H1 (cell line): ENCODE results near the gene POU2F2. TPM values are rescaled to one million over a fixed set of nuclear protein-coding genes. Genes with fewer than 3 reads are reported as not detected.
A peak's percentile ranks its signal among the peaks of the same experiment; 100 is the strongest.

Experiments
- CTCF ChIA-PET: fragments of 300-600 bp; sonication (Branson Sonifier 250); formaldehyde crosslinking; loops from one replicate; lab custom pipeline; 2021; ENCODE audit not compliant: partially characterized antibody; lab: Charles Lee
- POLR2A ChIA-PET: fragments of 300-600 bp; sonication (Branson Sonifier 250); formaldehyde crosslinking; loops from one replicate; lab custom pipeline; 2021; ENCODE audit warnings: inconsistent platforms; ENCODE audit not compliant: partially characterized antibody; lab: Charles Lee
- DNase-seq, 2 experiments: peaks; one replicate each; pipeline versions ENCODE4 v3.0.0 to v3.0.0-alpha.2; 2010 to 2022; ENCODE audit warnings: low spot score in 2 of 2, low read depth in 1 of 2, mixed read lengths in 1 of 2
- FAIRE-seq: peaks from 2 replicates; lab custom pipeline; 2011; peaks lifted over from hg19 to GRCh38; lab: Jason Lieb, UNC
- H2AFZ ChIP-seq: 2 replicates; pipeline ENCODE4 v1.8.1; 2012; ENCODE audit warnings: low read length, inconsistent platforms
- H2AK5ac ChIP-seq: 2 replicates; pipeline ENCODE4 v1.6.1; 2013; ENCODE audit warnings: low read depth, low read length
- H2BK120ac ChIP-seq: replicated peaks from 2 replicates; pipeline ENCODE3; 2013; ENCODE audit warnings: low read depth, low read length, inconsistent platforms
- H2BK12ac ChIP-seq: 2 replicates; pipeline ENCODE4 v1.6.1; 2013; ENCODE audit warnings: low read depth, low read length
- H2BK15ac ChIP-seq: 2 replicates; pipeline ENCODE4 v1.6.1; 2013; ENCODE audit warnings: low read length
- H2BK20ac ChIP-seq: 2 replicates; pipeline ENCODE4 v1.6.1; 2013; ENCODE audit warnings: low read length
- H2BK5ac ChIP-seq: 2 replicates; pipeline ENCODE4 v1.6.1; 2013; ENCODE audit warnings: low read depth, low read length
- H3K14ac ChIP-seq: 2 replicates; pipeline ENCODE4 v1.6.1; 2013; ENCODE audit warnings: inconsistent platforms; ENCODE audit not compliant: insufficient read length
- H3K18ac ChIP-seq: 2 replicates; pipeline ENCODE4 v1.6.1; 2013; ENCODE audit warnings: low read length; ENCODE audit errors: extremely low read depth
- H3K23ac ChIP-seq: 2 replicates; pipeline ENCODE4 v1.6.1; 2013; ENCODE audit warnings: inconsistent platforms; ENCODE audit not compliant: insufficient read length
- H3K23me2 ChIP-seq: 2 replicates; pipeline ENCODE4 v1.6.1; 2013; ENCODE audit warnings: low read depth, low read length
- H3K27ac ChIP-seq: 2 replicates; pipeline ENCODE4 v1.6.1; 2011; ENCODE audit warnings: low read depth, low read length, inconsistent platforms
- H3K27me3 ChIP-seq, 4 experiments: replicated peaks in 1 of 4; 1 replicate in 1 of 4; 2 replicates in 3 of 4; pipeline versions ENCODE4 v1.6.1 to v1.8.1; 2011 to 2013; ENCODE audit warnings: low read length in 3 of 4, mild to moderate bottlenecking in 3 of 4, inconsistent platforms in 2 of 4, mixed read lengths in 2 of 4, moderate library complexity in 1 of 4; ENCODE audit not compliant: control insufficient read depth in 3 of 4, insufficient read depth in 3 of 4; ENCODE audit errors: extremely low read depth in 1 of 4
- H3K36me3 ChIP-seq, 4 experiments: 2 replicates each; pipeline versions ENCODE4 v1.6.1 to v1.8.1; 2011 to 2013; ENCODE audit warnings: mild to moderate bottlenecking in 4 of 4, low read length in 3 of 4, moderate library complexity in 2 of 4, control low read depth in 1 of 4, inconsistent platforms in 1 of 4; ENCODE audit not compliant: insufficient read depth in 4 of 4, control insufficient read depth in 2 of 4
- H3K4ac ChIP-seq: replicated peaks from 2 replicates; pipeline ENCODE3; 2013; ENCODE audit warnings: low read length, low read depth, mixed read lengths, inconsistent platforms; ENCODE audit not compliant: insufficient read length
- H3K4me1 ChIP-seq, 4 experiments: replicated peaks in 1 of 4; 1 replicate in 1 of 4; 2 replicates in 3 of 4; pipeline versions ENCODE4 v1.6.1 to v1.8.1; 2011 to 2013; ENCODE audit warnings: low read length in 3 of 4, inconsistent platforms in 2 of 4, mixed read lengths in 1 of 4; ENCODE audit not compliant: insufficient read depth in 4 of 4, control insufficient read depth in 3 of 4
- H3K4me2 ChIP-seq, 2 experiments: 2 replicates each; pipeline versions ENCODE4 v1.6.1 to v1.8.1; 2011 to 2013; ENCODE audit warnings: low read depth in 2 of 2, low read length in 2 of 2, control low read depth in 1 of 2, inconsistent platforms in 1 of 2, mild to moderate bottlenecking in 1 of 2; ENCODE audit not compliant: insufficient read depth in 1 of 2
- H3K4me3 ChIP-seq, 4 experiments: fragments of 200-600, 300-600 bp in 1 of 4; sonication (generic), shearing (Covaris generic), sonication (Bioruptor Twin) in 1 of 4; 2 replicates each; pipeline versions ENCODE4 v1.5.1 to v1.8.1; 2011 to 2016; ENCODE audit warnings: low read length in 4 of 4, low read depth in 3 of 4, control low read depth in 2 of 4, inconsistent platforms in 2 of 4, mild to moderate bottlenecking in 2 of 4, mixed read lengths in 1 of 4, moderate library complexity in 1 of 4; ENCODE audit not compliant: insufficient read depth in 2 of 4; ENCODE audit errors: extremely low read depth in 1 of 4
- H3K56ac ChIP-seq: replicated peaks from 2 replicates; pipeline ENCODE3; 2013; ENCODE audit warnings: low read depth, mild to moderate bottlenecking, mixed read lengths, low read length, inconsistent platforms; ENCODE audit not compliant: insufficient read length
- H3K79me1 ChIP-seq: 2 replicates; pipeline ENCODE4 v1.6.1; 2013; ENCODE audit warnings: low read depth, low read length, control low read depth
- H3K79me2 ChIP-seq, 2 experiments: 2 replicates each; pipeline versions ENCODE4 v1.6.1 to v1.8.1; 2012 to 2013; ENCODE audit warnings: low read length in 2 of 2, mild to moderate bottlenecking in 2 of 2, inconsistent platforms in 1 of 2; ENCODE audit not compliant: insufficient read depth in 2 of 2, control insufficient read depth in 1 of 2
- H3K9ac ChIP-seq, 4 experiments: replicated peaks in 1 of 4; 1 replicate in 1 of 4; 2 replicates in 3 of 4; pipeline versions ENCODE4 v1.6.1 to v1.8.1; 2011 to 2013; ENCODE audit warnings: low read depth in 3 of 4, low read length in 3 of 4, control low read depth in 2 of 4, mild to moderate bottlenecking in 2 of 4, moderate library complexity in 2 of 4, inconsistent platforms in 1 of 4; ENCODE audit errors: extremely low read depth in 1 of 4
- H3K9me3 ChIP-seq, 2 experiments: 2 replicates each; pipeline versions ENCODE4 v1.6.1 to v1.8.1; 2012 to 2013; ENCODE audit warnings: mild to moderate bottlenecking in 2 of 2, moderate library complexity in 2 of 2, control low read depth in 1 of 2, inconsistent platforms in 1 of 2, low read depth in 1 of 2, low read length in 1 of 2, mixed read lengths in 1 of 2; ENCODE audit not compliant: insufficient read depth in 2 of 2
- H4K20me1 ChIP-seq, 2 experiments: replicated peaks in 1 of 2; 2 replicates each; pipeline versions ENCODE3 to v1.8.1; 2011 to 2013; ENCODE audit warnings: inconsistent platforms in 2 of 2, low read length in 2 of 2, mild to moderate bottlenecking in 1 of 2; ENCODE audit not compliant: insufficient read depth in 2 of 2, control insufficient read depth in 1 of 2
- H4K5ac ChIP-seq: 2 replicates; pipeline ENCODE4 v1.6.1; 2013; ENCODE audit warnings: low read length, low read depth, mixed read lengths, inconsistent platforms; ENCODE audit not compliant: insufficient read length
- H4K8ac ChIP-seq: 2 replicates; pipeline ENCODE4 v1.8.0; 2013; ENCODE audit warnings: mild to moderate bottlenecking, moderate library complexity, low read length, inconsistent platforms; ENCODE audit not compliant: insufficient read depth; ENCODE audit errors: extremely low read depth
- H4K91ac ChIP-seq: replicated peaks from 2 replicates; pipeline ENCODE3; 2013; ENCODE audit warnings: low read length, mixed read lengths, inconsistent platforms; ENCODE audit not compliant: insufficient read length
- BACH1 ChIP-seq: IDR thresholded peaks from 2 replicates; pipeline ENCODE4 v1.6.1; 2012; ENCODE audit warnings: low read length, improper control_type of control experiment
- JUN ChIP-seq: IDR thresholded peaks from 2 replicates; pipeline ENCODE4 v1.6.1; 2011; ENCODE audit warnings: low read depth, mild to moderate bottlenecking, improper control_type of control experiment, low read length
- KDM5A ChIP-seq: fragments of 200-600 bp; IDR thresholded peaks from 2 replicates; pipeline ENCODE4 v1.7.1; 2012; ENCODE audit warnings: mild to moderate bottlenecking, low read length, inconsistent platforms, mixed read lengths
- MAFK ChIP-seq: IDR thresholded peaks from 2 replicates; pipeline ENCODE4 v1.6.1; 2012; ENCODE audit warnings: low read depth, mild to moderate bottlenecking, improper control_type of control experiment, low read length
- POLR2A ChIP-seq, 2 experiments: IDR thresholded peaks; 1 replicate in 1 of 2; 2 replicates in 1 of 2; pipeline ENCODE4 v1.6.1; 2011; ENCODE audit warnings: low read depth in 2 of 2, low read length in 2 of 2, mild to moderate bottlenecking in 2 of 2; ENCODE audit errors: control extremely low read depth in 1 of 2
- SUZ12 ChIP-seq: fragments of 200-600 bp; sonication (generic); IDR thresholded peaks from 2 replicates; pipeline ENCODE4 v1.6.1; 2012; ENCODE audit warnings: mild to moderate bottlenecking, inconsistent platforms, low read length, moderate library complexity, mixed read lengths
- TAF7 ChIP-seq: optimal IDR thresholded peaks from 2 replicates; pipeline ENCODE3; 2011; ENCODE audit warnings: low read depth, mild to moderate bottlenecking, inconsistent platforms, low read length, moderate library complexity, borderline replicate concordance
- TBP ChIP-seq: IDR thresholded peaks from 2 replicates; pipeline ENCODE4 v1.6.1; 2011; ENCODE audit warnings: low read depth, low read length, improper control_type of control experiment
- ZNF274 ChIP-seq: IDR thresholded peaks from 2 replicates; pipeline ENCODE4 v1.7.0; 2012; ENCODE audit warnings: low read length, borderline replicate concordance; ENCODE audit errors: extremely low read depth
- WGBS, 2 experiments: shearing (Covaris generic) in 1 of 2; methylation state at CpG; one replicate each; pipeline versions ENCODE4 v1.1.6 to v1.1.7; 2013 to 2015; ENCODE audit warnings: low lambda C conversion rate in 2 of 2, mixed read lengths in 2 of 2, inconsistent platforms in 1 of 2, low coverage in 1 of 2, missing lambda C conversion rate in 1 of 2; ENCODE audit not compliant: insufficient replicate concordance in 2 of 2, insufficient coverage in 1 of 2, insufficient read length in 1 of 2; ENCODE audit errors: extremely low coverage in 1 of 2, missing lambda C conversion rate in 1 of 2; 5-methylcytosine and 5-hydroxymethylcytosine counted together
- polyA plus RNA-seq, 7 experiments: library from polyadenylated mRNA; depleted of rRNA in 3 of 7; stranded (reverse) in 5 of 7; unstranded in 2 of 7; fragments of >200 nt in 5 of 7; fragments of 200-250 nt in 2 of 7; gene quantifications; 1 replicate in 5 of 7; 2 replicates in 1 of 7; 4 replicates in 1 of 7; pipeline versions ENCODE4 v1.2.1 to v1.2.3, GENCODE V29; 2011 to 2013; ENCODE audit warnings: missing spikeins in 2 of 7, mixed read lengths in 2 of 7
- total RNA-seq: library from RNA; stranded (reverse); fragmentation: NEBNext Ultra II Directional; extraction: Animal tissue kit (Norgen Biotek cat#: 25700); gene quantifications from 2 replicates; pipeline ENCODE4 v1.2.1, GENCODE V29; 2021
- TF ChIP-seq, protein P1 (sequence below): IDR thresholded peaks from 2 replicates; pipeline ENCODE4 v1.6.1; 2012; ENCODE audit warnings: low read length, inconsistent platforms

The POU2F2 gene
- total and polyA plus RNA-seq, 2 of the 8 experiments (the other 6 are each of a cell fraction or from before 2014, with no cell fraction given): 5.0 to 6.1 TPM

DNA sequence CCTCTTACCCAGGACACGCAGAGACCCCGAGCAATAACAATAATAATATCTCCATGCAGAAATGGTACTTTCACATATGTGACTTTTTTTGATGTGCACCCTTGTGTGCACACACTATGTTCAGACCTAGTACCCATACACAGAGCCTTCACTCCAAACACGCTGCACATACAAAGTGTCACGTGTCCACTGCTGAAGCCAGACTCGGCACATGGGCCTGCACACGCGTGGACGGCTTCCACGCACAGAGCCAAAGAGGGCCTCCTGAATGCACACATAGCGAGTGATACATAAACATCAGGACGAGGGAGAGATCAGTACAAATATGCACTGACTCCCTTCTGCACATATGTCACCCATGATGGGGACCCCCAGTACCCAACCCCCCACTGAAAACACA, 41.9 kb upstream of the POU2F2 start:
- no peak overlapping the region for H4K8ac ChIP-seq
- no peak overlapping the region for H3K4me3 ChIP-seq
- TF ChIP-seq BACH1 (no peak), SUZ12 (no peak), TBP (no peak), KDM5A (no peak), ZNF274 (no peak), TAF7 (no peak), MAFK (no peak), POLR2A (IDR thresholded peaks at IDR 0.05; ENCODE audit: control extremely low read depth in 1 of 2, low read depth in 2 of 2, low read length in 2 of 2) (no peak), JUN (no peak)
- TF ChIP-seq, protein P1, sequence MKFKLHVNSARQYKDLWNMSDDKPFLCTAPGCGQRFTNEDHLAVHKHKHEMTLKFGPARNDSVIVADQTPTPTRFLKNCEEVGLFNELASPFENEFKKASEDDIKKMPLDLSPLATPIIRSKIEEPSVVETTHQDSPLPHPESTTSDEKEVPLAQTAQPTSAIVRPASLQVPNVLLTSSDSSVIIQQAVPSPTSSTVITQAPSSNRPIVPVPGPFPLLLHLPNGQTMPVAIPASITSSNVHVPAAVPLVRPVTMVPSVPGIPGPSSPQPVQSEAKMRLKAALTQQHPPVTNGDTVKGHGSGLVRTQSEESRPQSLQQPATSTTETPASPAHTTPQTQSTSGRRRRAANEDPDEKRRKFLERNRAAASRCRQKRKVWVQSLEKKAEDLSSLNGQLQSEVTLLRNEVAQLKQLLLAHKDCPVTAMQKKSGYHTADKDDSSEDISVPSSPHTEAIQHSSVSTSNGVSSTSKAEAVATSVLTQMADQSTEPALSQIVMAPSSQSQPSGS: no peak
- H3K4me2 ChIP-seq: no peak overlapping the region
- peaks cover 9% of the 10 kb centered on the region; the same call in 1 of the 2 replicates for H3K23me2 ChIP-seq
- H3K27me3 ChIP-seq: peaks cover 34 to 54% (median 44%) of the 10 kb centered on the region in 4 experiments
- H3K18ac ChIP-seq: no peak overlapping the region
- no peak overlapping the region for H2BK15ac ChIP-seq
- no peaks in the 10 kb centered on the region for H3K79me2 ChIP-seq
- no peak overlapping the region for H3K27ac ChIP-seq
- CTCF ChIA-PET: interaction anchor here (0.6 to 3.8 kb wide), 4 partner anchors 9 to 1255 kb away, joined by 3 to 23 read pairs (median 10); no protein-coding TSS in a partner anchor
- no peak overlapping the region for H3K9ac ChIP-seq
- H4K91ac ChIP-seq: no peak overlapping the region
- 89% methylated on average over 11 of the region's 11 CpGs; no CpG with 5 or more reads in 1 of the 2 experiments for WGBS, 2 experiments
- no peak for FAIRE-seq
- no peak overlapping the region for H3K4ac ChIP-seq
- no peak for DNase-seq
- peaks cover 4 to 7% of the 10 kb centered on the region in 2 experiments for H4K20me1 ChIP-seq
- POLR2A ChIA-PET: no interaction called here
- H2BK5ac ChIP-seq: no peak overlapping the region
- peak overlapping the region; percentile 60; the same call in 1 of the 2 replicates for H2BK12ac ChIP-seq
- no peak overlapping the region for H2BK20ac ChIP-seq
- peaks cover 0 to 7% (median 3%) of the 10 kb centered on the region in 4 experiments; a peak in 4 of 7 replicates for H3K4me1 ChIP-seq
- no peak overlapping the region for H3K23ac ChIP-seq
- no peak overlapping the region for H2BK120ac ChIP-seq
- no peak overlapping the region for H2AFZ ChIP-seq
- H3K36me3 ChIP-seq: no peaks in the 10 kb centered on the region
- H3K9me3 ChIP-seq: no peaks in the 10 kb centered on the region
- no peak overlapping the region for H3K56ac ChIP-seq
- no peaks in the 10 kb centered on the region for H3K79me1 ChIP-seq
- H4K5ac ChIP-seq: no peak overlapping the region
- no peak overlapping the region for H2AK5ac ChIP-seq
- H3K14ac ChIP-seq: no peak overlapping the region
